Prostate gland (tissue), 2 donors: ENCODE results near the gene GLIS1.

ENCODE experiments used
- POLR2A ChIP-seq: fragments of 450-650 bp; IDR thresholded peaks from one replicate; pipeline ENCODE4 v1.6.1; 2016; ENCODE audit warnings: antibody characterized with exemption, mild to moderate bottlenecking
- TF ChIP-seq, protein P1 (sequence below), 4 experiments: fragments of 200-600 bp in 2 of 4; fragments of 450-650 bp in 2 of 4; sonication (generic) in 2 of 4; IDR thresholded peaks; 1 replicate in 3 of 4; 2 replicates in 1 of 4; pipeline ENCODE4 v1.5.1; 2016 to 2019; ENCODE audit warnings: antibody characterized with exemption in 4 of 4, mild to moderate bottlenecking in 2 of 4, moderate library complexity in 2 of 4

DNA sequence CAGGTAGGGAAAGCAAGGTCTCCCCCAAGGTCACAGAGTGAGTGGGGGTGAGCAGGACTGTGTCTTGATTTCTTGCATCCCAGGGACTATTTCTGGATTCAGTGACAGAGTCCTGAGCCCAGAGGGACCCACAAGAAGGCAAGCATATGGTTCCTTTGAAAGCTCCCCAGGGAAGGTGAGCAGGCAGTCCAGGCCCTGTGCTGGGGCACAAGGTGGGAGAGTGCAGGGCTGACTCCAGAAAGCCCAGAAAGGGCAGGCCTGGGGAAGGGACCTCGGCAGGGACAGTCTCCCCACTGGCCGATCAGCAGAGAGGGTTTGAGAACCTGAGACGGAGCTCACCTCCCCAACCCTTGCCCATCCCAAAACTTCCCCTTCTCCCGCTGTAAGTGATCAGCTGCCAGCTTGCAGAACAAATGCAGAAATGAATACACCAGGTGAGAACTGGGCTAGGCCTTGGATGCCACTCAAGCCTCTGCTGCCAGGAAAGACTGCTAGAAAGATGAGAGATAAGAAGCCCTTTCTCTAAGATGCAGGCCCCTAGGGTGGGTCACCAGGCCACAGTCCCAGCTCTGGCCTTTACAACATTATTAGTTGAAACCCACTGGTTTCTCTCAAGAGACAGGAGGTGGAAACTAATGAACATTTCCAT, 121.0 kb downstream of the GLIS1 start:
- TF ChIP-seq, protein P1, sequence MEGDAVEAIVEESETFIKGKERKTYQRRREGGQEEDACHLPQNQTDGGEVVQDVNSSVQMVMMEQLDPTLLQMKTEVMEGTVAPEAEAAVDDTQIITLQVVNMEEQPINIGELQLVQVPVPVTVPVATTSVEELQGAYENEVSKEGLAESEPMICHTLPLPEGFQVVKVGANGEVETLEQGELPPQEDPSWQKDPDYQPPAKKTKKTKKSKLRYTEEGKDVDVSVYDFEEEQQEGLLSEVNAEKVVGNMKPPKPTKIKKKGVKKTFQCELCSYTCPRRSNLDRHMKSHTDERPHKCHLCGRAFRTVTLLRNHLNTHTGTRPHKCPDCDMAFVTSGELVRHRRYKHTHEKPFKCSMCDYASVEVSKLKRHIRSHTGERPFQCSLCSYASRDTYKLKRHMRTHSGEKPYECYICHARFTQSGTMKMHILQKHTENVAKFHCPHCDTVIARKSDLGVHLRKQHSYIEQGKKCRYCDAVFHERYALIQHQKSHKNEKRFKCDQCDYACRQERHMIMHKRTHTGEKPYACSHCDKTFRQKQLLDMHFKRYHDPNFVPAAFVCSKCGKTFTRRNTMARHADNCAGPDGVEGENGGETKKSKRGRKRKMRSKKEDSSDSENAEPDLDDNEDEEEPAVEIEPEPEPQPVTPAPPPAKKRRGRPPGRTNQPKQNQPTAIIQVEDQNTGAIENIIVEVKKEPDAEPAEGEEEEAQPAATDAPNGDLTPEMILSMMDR (IDR thresholded peaks at IDR 0.05) = no peak
- no peak for TF ChIP-seq POLR2A
